Measurements from ENCODE around the gene ZNF862.

ZNF862 gene

DNA sequence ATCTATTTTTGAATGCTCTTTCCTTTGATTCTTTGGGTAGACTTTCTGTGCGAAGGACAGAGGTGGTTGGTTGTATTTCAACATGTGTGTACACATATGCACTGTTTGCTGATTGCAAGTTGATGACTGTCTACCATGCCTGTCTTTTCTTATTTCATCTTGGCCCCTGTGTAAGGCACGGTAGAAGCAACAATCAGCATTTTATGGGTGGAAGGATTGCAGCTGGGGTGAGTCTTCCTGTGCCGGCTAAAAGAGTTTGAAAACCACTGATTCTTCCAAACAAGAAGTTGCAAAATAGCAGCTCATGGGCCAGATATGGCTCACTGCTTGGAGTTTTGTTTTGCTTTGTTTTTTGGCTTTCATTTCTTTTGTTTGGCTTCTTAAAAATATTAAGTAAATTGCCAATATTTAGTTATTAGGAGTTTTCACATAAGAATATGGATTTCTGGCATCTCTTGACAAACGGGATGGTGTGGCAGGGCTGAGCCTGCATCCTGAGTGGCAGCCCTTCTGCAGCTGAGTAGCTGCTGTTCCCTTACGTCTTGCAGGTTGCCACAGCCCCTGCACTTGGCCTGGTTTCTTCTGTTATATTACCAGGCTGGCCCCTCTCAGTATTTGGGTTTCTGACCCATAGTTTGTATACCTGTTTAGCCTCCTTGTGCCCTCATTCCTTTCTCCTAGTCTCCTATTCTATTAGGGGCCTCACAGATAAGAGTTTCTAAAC lies 7.2 kb downstream of the ZNF862 start:
- no peak for DNase-seq (ENCODE audit: low spot score)

- no peak for DNase-seq (ENCODE audit: low spot score)
Observed at GRCh38 chr7:149846021-149846420, 7.8 kb downstream of the ZNF862 start.

DNA sequence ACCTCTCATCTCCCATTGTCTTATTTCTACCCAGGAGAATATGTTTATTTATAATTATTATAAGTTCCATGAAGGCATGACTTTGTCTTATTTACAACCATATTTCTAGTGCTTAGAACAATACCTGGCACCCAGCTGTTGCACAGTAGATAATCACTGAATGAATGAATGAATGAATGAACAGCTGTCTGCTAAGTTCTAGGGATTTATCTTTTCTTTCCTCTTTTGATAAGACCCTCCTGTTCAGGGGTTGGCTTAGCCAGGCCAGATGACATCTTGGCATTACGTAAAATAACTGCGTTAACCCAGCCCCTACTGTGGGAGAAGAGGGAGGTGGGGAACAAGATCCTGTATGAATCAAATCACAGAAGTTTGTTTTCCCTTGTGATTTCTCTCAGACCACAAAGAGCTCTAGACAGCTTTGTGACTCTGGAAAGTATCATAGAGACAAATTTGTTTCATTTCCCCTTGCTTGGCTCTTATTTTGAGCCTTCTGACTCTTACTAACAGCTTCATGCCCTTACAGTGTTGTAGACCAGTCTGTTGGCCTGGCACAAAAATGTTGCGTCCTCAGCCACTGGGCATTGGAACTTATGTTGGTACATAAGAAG lies 8.4 kb downstream of the ZNF862 start:
- DNase-seq (ENCODE audit: low spot score) = no peak

DNA sequence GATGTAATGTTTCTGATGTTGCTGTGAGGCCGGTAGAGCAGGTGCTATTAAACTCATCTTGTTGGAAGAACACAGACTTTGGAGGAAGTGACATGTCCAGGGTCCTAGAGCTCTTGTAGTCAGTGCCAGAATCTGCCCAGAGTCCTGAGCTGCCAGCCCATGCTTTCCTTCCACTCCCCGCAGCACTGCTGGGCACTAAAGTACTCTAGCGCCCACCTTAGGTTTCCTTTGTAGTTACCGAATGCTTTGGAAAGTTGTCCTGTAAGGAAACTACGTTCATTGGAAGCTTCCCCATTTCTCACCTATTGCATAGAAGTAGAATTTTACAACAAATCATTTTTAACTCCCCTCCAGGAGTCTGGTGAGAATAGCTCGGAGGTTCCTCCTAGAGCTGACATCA lies 11.0 kb downstream of the ZNF862 start:
- DNase-seq (ENCODE audit: low spot score) = no peak

DNA sequence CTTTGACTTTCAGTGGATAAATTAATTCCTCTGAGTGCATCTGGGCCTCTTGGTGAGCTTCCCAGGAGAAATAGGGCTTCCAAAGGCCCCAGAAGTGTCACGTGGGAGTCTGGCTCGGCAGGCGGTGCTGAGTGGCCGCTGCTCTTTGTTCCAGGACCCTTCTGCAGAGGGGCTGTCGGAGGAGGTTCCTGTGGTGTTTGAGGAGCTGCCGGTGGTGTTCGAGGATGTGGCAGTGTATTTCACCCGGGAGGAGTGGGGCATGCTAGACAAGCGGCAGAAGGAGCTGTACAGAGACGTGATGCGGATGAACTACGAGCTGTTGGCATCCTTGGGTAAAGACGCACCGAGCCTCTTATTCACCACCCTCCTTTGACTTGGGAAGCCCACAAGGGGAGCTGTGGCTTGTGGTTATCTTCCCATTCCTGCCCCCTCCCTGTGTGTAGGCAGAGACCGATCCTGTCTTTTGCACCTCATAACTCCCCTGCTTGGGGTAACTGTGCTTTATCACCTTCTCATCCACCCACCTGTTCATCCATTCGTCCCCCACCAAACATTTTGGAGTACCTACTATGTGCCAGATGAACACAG lies 11.9 kb downstream of the ZNF862 start:
- no peak for DNase-seq (ENCODE audit: low spot score)

DNA sequence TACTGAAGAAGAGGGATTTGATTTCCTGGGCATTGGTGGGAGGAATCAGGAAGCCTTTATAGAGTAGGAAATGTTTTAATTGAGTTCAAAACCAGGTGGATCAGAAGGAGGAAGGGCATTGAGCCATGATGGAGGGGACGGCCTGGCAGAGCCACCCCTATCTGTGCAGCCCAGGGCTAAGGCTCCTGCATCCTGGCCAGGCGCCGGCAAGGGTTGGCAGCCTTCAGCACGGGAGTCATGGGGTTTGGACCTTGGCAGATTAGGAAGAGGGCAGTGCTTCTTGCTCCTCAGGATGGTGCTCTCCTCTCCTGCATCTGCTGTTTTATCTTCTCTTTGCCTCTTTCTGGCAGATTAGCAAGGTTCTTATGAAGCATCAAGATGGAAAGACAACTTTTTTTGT lies 12.5 kb downstream of the ZNF862 start:
- no peak for DNase-seq (ENCODE audit: low spot score)

DNA sequence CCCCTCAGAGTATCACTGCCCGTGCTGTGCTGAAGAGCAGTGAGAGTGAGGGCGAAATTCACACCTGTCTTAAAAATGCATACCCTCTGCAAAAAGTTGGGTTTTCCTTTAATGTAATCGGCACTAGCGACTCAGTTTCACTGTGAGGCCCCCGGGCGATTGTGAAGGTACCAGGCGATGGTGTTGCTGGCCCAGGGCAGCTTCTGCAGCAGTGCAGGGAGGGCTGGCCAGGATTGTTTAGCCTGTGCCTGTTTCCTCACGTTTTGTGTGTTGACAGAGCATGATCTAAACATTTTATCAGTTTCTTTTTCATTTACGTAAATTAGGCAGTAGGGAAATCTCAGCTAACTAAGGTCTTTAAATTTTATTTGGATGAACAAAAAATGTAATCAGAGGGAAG lies 13.3 kb downstream of the ZNF862 start:
- DNase-seq (ENCODE audit: low spot score) = no peak

GRCh38 chr7:149853157-149853556 lies 15.0 kb downstream of the ZNF862 start:
- DNase-seq (ENCODE audit: low spot score) = no peak

DNA sequence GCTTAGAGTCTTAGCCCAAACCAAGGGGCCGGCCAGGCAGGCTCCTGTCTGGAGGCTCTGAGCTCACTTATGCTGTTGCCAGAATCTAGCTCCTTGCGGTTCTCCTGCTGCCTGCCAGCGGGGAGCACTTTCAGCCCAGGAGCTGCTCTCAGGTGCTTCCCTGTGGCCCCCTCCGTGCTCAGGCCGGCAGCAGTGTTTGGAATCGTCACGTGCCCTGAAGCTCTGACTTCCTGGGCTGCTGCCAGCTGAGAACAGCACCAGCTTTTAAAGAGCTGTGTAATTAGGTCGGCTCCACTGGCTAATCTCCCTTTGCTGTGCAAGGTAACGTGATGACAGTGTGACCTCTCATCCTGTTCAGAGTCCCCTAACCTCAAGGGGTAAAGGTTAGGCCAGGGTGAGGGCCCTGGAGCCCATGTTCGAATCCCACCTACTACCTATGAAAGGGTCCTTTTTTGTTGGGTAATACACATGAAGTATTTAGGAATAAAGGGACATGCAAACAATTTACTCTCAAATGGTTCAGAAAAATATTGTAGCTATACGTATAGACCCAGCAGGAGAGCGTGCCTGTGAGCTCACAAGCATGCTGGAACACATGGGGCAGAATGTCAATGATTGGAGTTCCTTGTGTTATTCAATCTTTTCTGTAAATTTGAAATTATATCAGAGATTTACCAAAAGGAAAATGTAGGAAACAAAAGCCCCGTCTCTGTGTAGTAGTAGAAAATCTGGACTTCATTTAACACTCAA lies 16.6 kb downstream of the ZNF862 start:
- DNase-seq (ENCODE audit: low spot score) = no peak

DNA sequence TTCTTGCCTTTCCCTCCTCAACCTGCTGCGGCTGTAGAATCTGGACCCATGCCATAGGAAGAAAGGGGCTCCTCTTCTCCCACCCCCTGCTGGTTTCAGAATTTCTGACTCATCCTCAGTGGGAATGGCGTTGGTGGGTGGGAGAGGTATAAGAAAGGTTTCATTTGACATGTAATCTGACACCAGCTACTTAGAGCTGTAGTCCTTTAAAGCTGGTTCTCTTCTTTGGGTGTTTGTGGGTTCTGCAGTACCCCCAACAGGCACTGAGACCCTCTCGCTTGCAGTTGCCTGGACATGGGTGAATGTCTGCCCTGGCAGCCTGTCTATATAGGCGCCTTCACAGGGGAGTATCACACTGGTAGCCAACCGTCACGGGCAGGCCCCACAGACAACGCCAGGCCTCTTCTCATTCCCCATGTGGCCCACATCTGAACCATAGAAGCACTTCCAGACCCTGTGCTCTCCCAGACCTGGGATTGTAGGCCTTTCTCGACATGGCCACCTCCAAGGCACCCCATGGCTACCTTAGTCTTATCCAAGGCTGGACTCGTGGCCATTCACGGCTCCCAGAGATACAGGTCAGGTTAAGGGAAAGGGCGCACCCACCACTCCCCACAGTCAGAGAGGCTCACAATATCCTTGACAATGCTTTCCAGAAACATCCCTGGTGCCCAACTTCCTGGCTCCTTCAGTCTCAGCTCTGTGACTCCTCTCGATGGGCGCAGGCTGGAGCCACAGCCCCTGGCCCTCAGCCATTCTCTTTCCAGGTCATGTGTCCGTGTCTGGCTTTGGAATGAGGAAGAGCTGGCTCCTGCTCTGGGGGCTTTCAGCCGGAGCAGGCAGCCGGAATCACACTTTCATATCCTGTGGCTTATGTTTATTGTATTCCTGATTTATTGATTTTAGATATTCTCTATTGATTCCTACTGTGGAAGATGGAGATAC lies 17.5 kb downstream of the ZNF862 start:
- DNase-seq (ENCODE audit: low spot score) = no peak

GRCh38 chr7:149856583-149856982 lies 18.4 kb downstream of the ZNF862 start:
- DNase-seq (ENCODE audit: low spot score) = no peak

DNA sequence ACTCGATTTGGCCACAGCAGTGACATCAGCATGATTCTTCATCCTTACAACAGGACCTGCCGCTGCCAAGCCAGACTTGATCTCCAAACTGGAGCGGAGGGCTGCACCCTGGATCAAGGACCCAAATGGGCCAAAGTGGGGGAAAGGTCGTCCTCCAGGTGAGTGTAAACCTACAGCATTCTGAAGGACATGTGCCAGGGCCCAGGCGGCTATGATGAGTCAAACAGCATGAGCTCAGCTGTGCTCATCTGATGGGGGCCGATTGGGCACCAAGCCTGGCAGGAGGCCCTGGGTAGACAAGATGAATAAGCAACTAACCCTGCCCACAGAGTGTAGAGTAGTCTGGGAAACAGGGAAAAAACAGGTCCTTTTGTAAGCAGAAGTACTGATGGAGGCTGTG lies 21.2 kb downstream of the ZNF862 start:
- DNase-seq (ENCODE audit: low spot score) = peak; percentile 17

DNA sequence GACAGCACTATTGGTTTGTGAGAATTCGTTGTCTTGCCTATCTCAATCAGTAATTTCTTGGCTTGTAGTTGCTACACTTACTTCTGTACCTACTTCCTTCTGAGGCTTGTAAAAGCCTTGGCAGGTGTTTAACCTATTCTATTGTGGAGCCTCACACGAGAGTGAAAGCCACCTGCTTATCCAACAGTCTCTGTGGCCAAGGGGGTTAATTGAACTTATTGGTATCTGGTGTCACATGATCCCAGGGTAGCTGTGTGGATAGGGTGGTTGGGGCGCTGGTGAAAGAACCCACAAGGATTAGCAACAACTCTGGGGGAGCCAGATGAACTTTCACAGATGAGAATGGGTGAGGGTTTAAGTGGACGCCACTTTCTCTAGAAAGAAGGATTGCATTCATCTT lies 21.7 kb downstream of the ZNF862 start:
- DNase-seq (ENCODE audit: low spot score) = no peak

GRCh38 chr7:149860821-149861727 lies 22.9 kb downstream of the ZNF862 start:
- no peak for DNase-seq (ENCODE audit: low spot score)

- no peak for DNase-seq (ENCODE audit: low spot score)
Observed at GRCh38 chr7:149861728-149862045, 23.5 kb downstream of the ZNF862 start.

GRCh38 chr7:149862156-149862555 lies 24.0 kb downstream of the ZNF862 start:
- DNase-seq (ENCODE audit: low spot score) = no peak

DNA sequence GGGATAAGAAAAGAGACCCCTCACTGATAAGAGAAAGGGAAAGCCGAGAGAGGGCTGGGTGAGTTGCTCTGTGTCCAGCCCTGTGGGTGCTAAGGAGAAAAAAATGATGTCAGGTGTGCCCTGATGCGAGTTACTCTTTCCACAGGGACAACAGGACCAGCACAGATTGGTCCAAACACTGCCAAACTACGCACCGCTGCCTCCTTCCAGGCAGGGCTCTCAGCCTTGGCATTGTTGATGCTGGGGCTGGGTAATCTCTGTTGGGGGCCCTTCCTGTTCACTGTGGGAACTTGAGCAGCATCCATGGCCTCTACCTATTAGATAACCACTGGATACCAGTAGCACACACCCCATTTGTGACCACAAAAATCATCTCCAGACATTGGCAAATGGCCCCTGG lies 25.3 kb downstream of the ZNF862 start:
- DNase-seq (ENCODE audit: low spot score) = no peak

- DNase-seq (ENCODE audit: low spot score) = no peak
Observed at GRCh38 chr7:149864023-149864422, 25.8 kb downstream of the ZNF862 start.

- DNase-seq (ENCODE audit: low spot score) = no peak
Observed at GRCh38 chr7:149864751-149865150, 26.6 kb downstream of the ZNF862 start.

- no peak for DNase-seq (ENCODE audit: low spot score)
Observed at GRCh38 chr7:149865437-149865836, 27.3 kb downstream of the ZNF862 start.
